ENCODE data around the gene MRRF.
"Not testable (repeated sequence)": the region's sequence is repeated elsewhere in the genome, so short reads cannot be mapped to it uniquely, and the experiment has no call there.

MRRF gene

GRCh38 chr9:122318284-122318683 is 53.6 kb downstream of the MRRF start:
- H3K27me3 ChIP-seq (ENCODE audit: control insufficient read depth, low read length), result no peaks in the 10 kb centered on the region
- no peaks in the 10 kb centered on the region for H4K20me1 ChIP-seq (ENCODE audit: control insufficient read depth, insufficient read depth, low read depth, low read length)
- H3K4me2 ChIP-seq (ENCODE audit: low read length), result no peak overlapping the region
- H3K4me1 ChIP-seq (ENCODE audit: control insufficient read depth, low read length), result peaks cover 6% of the 10 kb centered on the region; the same call in 1 of the 2 replicates
- no peaks in the 10 kb centered on the region for H3K79me2 ChIP-seq (ENCODE audit: control insufficient read depth, low read length)
- TF ChIP-seq EZH2phosphoT487 (IDR thresholded peaks at IDR 0.05; ENCODE audit: borderline replicate concordance, low read length) (no peak), CTCF (IDR thresholded peaks at IDR 0.05; ENCODE audit: low read depth, low read length, poor library complexity, severe bottlenecking) (no peak)
- no peak overlapping the region for H3K27ac ChIP-seq (ENCODE audit: low read depth, low read length)
- H3K9me2 ChIP-seq (replicated peaks; ENCODE audit: control insufficient read depth, low read length), result no peaks in the 10 kb centered on the region
- peaks cover 63% of the 10 kb centered on the region for H3K36me3 ChIP-seq (ENCODE audit: control insufficient read depth, low read length)
- H3K4me3 ChIP-seq (ENCODE audit: low read length), result no peak overlapping the region
- H3F3A ChIP-seq (ENCODE audit: control insufficient read depth, insufficient read depth), result no peaks in the 10 kb centered on the region; the same call in 1 of the 2 replicates
- no peaks in the 10 kb centered on the region for H3K9me3 ChIP-seq (ENCODE audit: control insufficient read depth, insufficient read depth, low read length)

- no peak overlapping the region for H3K27ac ChIP-seq (ENCODE audit: low read depth, low read length)
- no peaks in the 10 kb centered on the region for H3K27me3 ChIP-seq (ENCODE audit: control insufficient read depth, low read length)
- H3K36me3 ChIP-seq (ENCODE audit: control insufficient read depth, low read length), result peaks cover 64% of the 10 kb centered on the region
- no peaks in the 10 kb centered on the region for H4K20me1 ChIP-seq (ENCODE audit: control insufficient read depth, insufficient read depth, low read depth, low read length)
- TF ChIP-seq CTCF (IDR thresholded peaks at IDR 0.05; ENCODE audit: low read depth, low read length, poor library complexity, severe bottlenecking), result no peak
- TF ChIP-seq EZH2phosphoT487 (IDR thresholded peaks at IDR 0.05; ENCODE audit: borderline replicate concordance, low read length), result no peak
- no peak overlapping the region for H3K4me2 ChIP-seq (ENCODE audit: low read length)
- no peaks in the 10 kb centered on the region for H3K9me3 ChIP-seq (ENCODE audit: control insufficient read depth, insufficient read depth, low read length)
- H3K4me3 ChIP-seq (ENCODE audit: low read length), result no peak overlapping the region
- H3K79me2 ChIP-seq (ENCODE audit: control insufficient read depth, low read length), result no peaks in the 10 kb centered on the region
- H3F3A ChIP-seq (ENCODE audit: control insufficient read depth, insufficient read depth), result no peaks in the 10 kb centered on the region; the same call in 1 of the 2 replicates
- H3K9me2 ChIP-seq (replicated peaks; ENCODE audit: control insufficient read depth, low read length), result no peaks in the 10 kb centered on the region
- H3K4me1 ChIP-seq (ENCODE audit: control insufficient read depth, low read length), result peaks cover 6% of the 10 kb centered on the region; the same call in 1 of the 2 replicates
These were observed 55.8 kb downstream of the MRRF start for GRCh38 chr9:122320413-122320881.

GRCh38 chr9:122322553-122322952 is 57.9 kb downstream of the MRRF start:
- H3K27me3 ChIP-seq (ENCODE audit: control insufficient read depth, low read length), result no peaks in the 10 kb centered on the region
- H3K9me2 ChIP-seq (replicated peaks; ENCODE audit: control insufficient read depth, low read length), result no peaks in the 10 kb centered on the region
- peaks cover 6% of the 10 kb centered on the region; the same call in 1 of the 2 replicates for H3K4me1 ChIP-seq (ENCODE audit: control insufficient read depth, low read length)
- TF ChIP-seq CTCF (IDR thresholded peaks at IDR 0.05; ENCODE audit: low read depth, low read length, poor library complexity, severe bottlenecking) (no peak), EZH2phosphoT487 (IDR thresholded peaks at IDR 0.05; ENCODE audit: borderline replicate concordance, low read length) (no peak)
- H3K79me2 ChIP-seq (ENCODE audit: control insufficient read depth, low read length), result no peaks in the 10 kb centered on the region
- H3K36me3 ChIP-seq (ENCODE audit: control insufficient read depth, low read length), result peaks cover 59% of the 10 kb centered on the region
- no peak overlapping the region for H3K4me2 ChIP-seq (ENCODE audit: low read length)
- no peak overlapping the region for H3K27ac ChIP-seq (ENCODE audit: low read depth, low read length)
- H3K9me3 ChIP-seq (ENCODE audit: control insufficient read depth, insufficient read depth, low read length), result no peaks in the 10 kb centered on the region
- no peaks in the 10 kb centered on the region for H3F3A ChIP-seq (ENCODE audit: control insufficient read depth, insufficient read depth)
- H4K20me1 ChIP-seq (ENCODE audit: control insufficient read depth, insufficient read depth, low read depth, low read length), result no peaks in the 10 kb centered on the region
- no peak overlapping the region for H3K4me3 ChIP-seq (ENCODE audit: low read length)

- H3K36me3 ChIP-seq (ENCODE audit: control insufficient read depth, low read length), result peaks cover 51% of the 10 kb centered on the region
- not testable (repeated sequence) for H3K27me3 ChIP-seq (ENCODE audit: control insufficient read depth, low read length); H3K4me2 ChIP-seq (ENCODE audit: low read length); H3K9me2 ChIP-seq (replicated peaks; ENCODE audit: control insufficient read depth, low read length); H3K4me1 ChIP-seq (ENCODE audit: control insufficient read depth, low read length); H4K20me1 ChIP-seq (ENCODE audit: control insufficient read depth, insufficient read depth, low read depth, low read length); H3K9me3 ChIP-seq (ENCODE audit: control insufficient read depth, insufficient read depth, low read length); H3K79me2 ChIP-seq (ENCODE audit: control insufficient read depth, low read length); H3F3A ChIP-seq (ENCODE audit: control insufficient read depth, insufficient read depth); H3K27ac ChIP-seq (ENCODE audit: low read depth, low read length); H3K4me3 ChIP-seq (ENCODE audit: low read length)
These were observed 60.0 kb downstream of the MRRF start for GRCh38 chr9:122324665-122325064.

Data from DOHH2 (cell line).